GM19452 (cell line): Measurements from ENCODE around the gene BLOC1S5.

ENCODE experiments used
- ATAC-seq: cut with Tn5 transposase; IDR thresholded peaks from one replicate; pipeline ENCODE4 v1.9.1; 2021; ENCODE audit not compliant: unreplicated experiment

Gene BLOC1S5, protein sequence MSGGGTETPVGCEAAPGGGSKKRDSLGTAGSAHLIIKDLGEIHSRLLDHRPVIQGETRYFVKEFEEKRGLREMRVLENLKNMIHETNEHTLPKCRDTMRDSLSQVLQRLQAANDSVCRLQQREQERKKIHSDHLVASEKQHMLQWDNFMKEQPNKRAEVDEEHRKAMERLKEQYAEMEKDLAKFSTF

DNA sequence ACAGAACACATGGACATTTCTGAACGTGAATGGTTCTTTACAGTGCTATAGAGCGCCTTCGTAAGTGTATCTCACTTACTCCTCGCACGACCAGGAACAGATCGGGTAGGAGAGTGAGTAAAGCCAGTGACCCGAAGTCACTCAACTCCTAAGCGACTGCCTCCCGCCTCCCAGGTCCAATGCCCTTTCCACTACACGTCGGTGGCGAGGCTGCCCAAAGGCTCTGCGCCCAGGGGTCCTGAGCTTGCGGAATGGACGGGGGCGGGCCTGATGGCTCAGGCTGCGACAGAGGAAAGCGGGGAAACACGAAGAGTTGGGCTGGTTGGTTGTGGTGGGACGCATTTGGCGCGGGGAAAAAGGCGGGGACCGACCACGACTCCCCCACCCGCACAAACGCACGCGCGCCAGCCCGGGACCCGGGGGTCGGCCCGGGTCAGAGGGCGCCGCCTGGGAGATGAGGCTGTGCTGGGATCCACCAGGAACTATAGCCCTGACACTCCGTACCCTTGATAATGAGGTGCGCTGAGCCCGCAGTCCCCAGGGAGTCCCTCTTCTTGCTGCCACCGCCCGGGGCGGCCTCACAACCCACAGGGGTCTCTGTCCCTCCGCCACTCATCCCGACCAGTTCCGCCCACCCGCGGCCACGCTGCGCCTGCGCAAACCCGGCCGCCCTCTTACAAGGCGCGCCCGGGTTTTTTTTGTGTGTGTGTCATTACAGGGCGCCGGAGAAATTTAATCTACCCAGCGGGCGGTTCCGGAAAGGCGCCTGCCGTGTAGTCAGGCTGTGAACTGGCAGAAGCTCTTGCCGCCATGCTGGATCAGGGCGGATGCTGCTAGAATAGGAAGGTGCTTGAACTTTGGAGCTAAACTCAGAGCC lies at the start of gene BLOC1S5:
Gene BLOC1S5, minus strand, starts transcription at position 629 of the 877 bp plus-strand sequence. Its CDS starts 13 bp downstream, at position 616.
- ATAC-seq, result peak; percentile 93

DNA sequence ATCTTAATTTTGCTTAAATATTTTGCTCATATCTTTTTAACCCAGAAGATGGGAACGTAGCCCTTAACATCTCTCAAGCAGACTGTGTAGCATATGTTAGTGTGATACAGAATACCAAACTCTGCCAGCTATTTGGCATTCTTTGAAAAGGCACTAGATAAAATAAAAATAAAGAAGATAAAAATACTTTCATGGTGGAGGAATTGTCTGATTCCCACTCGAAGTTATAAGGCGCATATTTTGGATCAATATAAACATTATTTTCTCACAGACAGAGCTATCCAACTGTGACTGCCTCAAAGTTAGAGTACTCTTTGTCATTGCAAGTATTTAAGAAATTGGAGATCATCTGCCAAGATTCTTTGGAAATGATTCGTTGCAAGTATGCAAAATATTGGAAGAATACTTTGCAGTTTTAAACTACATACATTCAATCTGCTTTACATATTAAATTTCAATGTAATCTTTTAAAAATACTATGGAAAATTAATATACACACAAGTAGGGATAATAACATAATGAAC lies 49.0 kb upstream of the BLOC1S5 start:
- no peak for ATAC-seq

DNA sequence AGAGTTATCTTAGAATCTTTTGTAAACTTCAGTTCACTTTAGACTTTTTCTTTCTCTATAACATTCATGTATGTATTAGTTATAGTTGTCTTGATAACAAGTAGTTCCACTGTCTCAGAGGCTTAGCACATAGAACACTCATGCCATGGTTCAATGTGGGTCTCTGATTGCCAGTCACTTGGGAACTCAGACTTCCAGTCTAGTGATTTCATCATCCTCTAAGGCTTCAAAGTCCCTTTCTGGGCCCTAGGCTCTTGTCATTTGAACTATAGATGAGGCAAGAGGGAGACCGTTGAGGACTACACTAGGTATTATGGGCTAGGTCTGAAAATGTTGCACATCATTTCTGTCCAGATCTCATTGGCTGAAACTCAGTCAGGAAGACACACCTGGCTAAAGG lies 46.5 kb upstream of the BLOC1S5 start:
- no peak for ATAC-seq

DNA sequence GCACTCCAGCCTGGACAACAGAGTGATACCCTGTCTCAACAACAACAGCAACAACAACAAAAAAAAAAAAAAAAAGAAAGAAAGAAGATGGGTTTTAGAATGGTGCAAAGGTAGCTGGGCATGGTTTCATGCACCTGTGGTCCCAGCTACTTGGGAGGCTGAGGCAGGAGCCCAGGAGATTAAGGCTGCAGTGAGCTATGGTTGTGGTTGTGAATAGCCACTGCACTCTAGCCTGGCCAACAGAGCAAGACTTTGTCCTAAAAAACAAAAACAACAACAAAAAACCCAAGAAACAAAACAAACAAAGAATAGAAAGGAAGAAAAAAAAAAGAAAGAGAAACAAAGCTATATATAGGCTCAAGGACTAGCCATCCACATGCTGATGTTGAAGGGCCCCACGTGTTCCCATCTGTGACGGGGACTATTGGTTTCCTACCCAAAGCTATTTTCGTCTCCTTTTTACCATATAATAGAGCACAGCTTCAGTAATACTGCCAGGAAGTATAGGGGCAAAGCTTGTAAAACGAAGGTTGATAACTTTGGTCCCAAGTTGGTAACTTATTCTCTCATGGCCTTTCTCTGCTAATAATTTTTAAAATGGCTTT lies 46.0 kb upstream of the BLOC1S5 start:
- peak; percentile 63 for ATAC-seq

DNA sequence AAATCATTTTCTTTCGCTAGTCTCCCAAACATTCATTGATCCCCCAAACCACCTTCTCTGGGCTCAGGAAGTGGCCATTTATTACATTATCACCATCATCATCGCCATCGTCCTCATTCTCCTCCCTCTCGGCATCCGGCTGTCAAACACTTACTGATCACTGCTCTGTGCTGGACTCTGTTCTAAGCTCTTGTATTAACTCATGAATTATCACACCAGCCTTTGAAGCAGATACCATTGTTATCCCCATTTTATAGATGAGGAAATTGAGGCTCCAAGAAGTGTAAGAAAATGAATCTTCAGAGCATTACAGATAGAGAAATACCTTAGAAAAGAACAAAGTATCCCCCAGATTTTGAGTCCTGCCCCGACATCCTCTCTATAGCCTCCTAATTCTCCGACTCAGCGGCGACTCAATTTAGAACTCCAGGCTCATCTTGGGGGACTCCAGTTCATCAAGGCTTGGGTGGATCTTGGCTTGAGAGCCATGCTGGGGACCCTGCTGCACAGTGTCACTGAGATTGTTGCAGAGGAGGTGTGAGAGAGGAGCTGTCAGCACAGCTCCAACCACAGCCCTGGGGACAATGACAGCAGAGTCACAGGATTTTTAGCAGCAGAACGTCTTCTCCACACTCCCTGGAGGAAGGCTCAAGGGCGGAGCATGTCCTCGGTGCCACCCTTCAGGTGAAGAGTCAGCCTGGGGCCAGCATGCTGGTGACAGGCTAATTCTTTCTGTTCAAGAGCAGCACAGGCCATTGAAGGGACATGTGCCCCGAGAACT lies 44.8 kb upstream of the BLOC1S5 start:
- no peak for ATAC-seq

DNA sequence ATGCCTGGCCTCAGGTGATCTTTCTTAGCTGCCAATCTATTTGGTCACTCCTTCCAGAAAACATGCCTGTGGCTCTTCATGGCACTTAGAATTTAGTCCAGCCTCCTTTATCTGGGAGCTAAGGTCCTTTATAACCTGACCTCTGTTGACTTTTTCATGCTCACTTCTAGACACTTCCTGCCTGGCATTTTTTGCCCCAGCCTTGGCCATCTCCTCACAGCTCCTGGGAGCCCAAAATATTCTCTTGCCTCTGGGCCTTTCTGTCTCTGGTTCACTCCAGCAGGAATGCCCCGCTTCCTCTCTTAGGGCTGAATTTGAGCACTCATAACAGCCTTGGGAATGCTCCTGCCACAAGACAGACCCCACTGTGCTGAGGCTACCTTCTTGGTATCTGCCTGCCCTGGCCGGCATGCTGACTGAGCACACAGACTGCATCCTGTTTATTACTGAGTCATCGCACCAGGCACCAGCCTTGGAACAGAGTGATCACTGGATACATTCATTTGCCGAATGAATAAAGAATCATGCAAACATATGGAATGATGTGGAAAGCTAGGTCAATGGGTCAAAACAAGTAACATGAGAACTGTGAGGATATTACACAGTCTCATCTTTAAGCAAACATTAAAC lies 44.0 kb upstream of the BLOC1S5 start:
- ATAC-seq, result no peak

DNA sequence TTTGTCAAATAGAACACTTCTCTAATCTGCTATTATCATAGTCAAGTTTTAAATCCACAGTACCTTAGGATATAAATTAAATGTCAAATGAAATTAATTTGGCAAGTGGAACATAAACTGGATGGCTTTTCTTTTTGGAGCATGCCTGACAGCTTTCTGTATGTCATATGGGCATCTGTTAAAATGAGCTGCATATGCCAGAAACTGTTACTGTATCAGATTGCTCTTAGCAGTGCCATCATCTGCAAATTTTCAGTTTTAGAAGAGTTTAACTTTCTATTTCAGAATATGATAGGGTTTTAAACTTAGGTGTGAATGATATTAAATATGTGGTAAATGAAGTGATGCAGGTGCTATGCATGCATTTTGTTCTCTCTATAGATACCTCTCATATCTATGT lies 41.6 kb upstream of the BLOC1S5 start:
- ATAC-seq, result no peak

DNA sequence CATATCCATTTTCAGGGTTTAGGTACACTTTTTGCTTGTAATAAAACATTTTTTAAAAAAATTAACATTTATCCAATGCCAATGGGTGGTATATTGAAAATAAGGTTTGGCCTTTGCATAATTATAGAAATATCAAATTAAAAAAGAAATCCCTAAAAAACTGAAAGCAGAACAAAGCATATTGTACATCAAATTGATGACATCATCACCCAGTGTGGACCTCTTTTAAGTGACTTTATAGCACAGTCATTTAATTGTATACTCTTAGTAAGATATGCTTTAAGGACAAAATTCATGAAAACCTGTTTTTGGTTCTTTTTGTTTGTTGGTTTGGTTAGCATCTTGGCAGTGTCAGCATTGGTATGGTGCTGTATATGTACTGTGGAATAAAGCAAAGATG lies 39.5 kb upstream of the BLOC1S5 start:
- no peak for ATAC-seq

DNA sequence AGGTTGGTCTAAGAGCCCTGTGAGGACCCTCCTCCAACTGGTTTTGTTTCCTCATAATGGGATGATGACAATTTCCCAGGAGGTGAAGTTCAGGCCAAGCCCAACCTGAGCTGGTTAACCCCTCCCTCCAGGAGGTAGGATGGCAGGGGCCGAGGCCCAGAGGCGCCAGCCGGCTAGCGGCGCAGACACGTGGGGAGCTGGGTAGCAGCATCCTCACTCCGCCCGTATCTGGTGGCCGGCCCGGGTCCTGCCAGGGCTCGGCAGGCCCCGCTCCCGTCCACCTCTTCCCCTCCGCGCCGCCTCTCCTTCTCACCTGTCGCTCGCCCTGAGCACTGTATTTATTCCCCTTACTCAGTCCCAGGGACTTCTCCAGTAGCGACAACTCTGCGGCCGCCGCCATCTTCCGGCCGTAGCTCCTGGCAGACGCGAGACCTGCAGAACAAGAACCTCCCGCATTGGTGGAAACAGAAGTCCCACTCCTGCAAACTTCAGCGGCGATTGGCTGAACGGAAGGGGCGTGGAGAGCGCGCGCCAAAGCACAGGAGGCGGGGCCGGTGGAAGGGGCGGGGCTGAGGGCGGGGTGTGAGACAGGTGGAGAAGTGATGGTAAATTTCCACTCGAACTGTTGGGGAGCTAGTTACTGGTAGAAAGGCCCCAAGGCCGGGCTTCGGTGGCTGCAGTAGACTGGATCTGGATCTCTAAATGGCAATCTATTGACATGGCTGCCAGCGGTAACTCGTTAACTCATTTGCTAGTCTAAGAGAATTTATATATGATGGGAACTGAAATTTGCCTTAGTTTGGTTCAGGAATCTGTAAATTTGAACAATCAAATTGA lies 38.2 kb upstream of the BLOC1S5 start, which contains the start of gene EEF1E1:
Gene EEF1E1, minus strand, starts transcription at position 427 of the 837 bp plus-strand sequence. Its CDS starts 27 bp downstream, at position 400.
- peak; percentile 100 for ATAC-seq

DNA sequence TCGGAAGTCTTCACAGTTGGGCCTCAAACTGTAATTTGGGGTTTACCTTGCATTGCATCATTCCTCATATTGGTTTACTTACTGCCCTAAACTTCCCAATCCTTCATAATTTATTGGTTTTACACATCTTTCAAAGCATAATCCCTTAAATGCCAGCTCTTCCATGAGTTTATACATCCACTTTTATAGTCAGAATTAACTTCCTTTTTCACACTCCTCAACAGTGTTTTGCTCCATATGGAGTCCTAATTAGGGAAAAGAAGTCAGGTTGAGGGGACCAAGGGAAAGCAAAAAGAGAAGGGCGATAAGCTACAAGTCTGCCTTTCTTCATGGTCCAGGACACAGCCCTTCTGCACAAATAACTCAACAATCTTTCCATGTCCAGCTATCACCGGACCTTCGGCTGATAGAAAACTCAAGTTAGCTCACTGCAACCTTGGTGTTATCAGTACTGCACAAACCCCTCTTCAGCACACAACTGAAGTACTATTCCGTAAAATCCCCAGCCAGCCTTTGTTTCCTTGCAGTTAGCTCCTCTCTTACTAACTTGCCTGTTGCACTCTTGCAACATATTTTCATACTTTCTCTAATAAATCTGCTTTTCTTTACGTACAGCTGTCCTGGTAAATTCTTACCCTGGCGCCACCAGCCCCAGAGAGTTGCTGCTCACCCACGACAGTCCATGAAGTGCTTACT lies 36.1 kb upstream of the BLOC1S5 start:
- no peak for ATAC-seq

DNA sequence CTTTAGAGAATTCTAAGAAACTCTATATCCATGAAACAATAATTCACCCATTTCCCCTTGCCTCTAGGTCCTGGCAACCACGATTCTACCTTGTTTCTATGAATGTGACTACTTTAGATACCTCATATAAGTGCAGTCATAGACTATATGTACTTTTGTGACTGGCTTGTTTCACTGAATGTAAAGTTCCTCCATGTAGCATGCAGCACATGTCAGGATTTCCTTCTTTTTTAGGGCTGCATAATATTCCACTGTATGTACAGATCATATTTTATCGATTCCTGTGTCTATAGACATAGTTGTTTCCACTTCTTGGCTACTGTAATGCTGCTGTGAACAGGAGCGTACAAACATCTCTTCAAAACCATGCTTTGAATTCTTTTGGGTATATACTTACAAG lies 26.5 kb upstream of the BLOC1S5 start:
- no peak for ATAC-seq

DNA sequence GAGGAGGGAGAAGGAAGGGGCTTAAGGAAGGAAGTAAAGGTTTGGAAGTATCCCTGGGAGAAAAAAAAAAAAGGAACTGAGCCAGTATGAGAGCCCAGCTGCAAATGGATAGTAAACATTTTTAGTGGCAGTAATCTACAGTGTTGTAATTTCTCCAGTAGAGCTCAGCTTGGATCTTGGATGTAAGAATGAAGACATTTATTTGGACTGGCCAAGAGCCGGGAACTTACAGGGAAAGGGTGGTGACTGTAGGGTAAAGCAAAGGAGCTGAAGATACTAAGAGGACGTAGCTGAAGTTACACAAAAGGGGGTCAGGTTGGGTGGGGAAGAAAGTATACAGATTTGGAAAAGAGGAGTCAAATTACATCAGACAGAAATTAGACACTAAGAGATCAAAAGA lies 24.7 kb upstream of the BLOC1S5 start:
- no peak for ATAC-seq

DNA sequence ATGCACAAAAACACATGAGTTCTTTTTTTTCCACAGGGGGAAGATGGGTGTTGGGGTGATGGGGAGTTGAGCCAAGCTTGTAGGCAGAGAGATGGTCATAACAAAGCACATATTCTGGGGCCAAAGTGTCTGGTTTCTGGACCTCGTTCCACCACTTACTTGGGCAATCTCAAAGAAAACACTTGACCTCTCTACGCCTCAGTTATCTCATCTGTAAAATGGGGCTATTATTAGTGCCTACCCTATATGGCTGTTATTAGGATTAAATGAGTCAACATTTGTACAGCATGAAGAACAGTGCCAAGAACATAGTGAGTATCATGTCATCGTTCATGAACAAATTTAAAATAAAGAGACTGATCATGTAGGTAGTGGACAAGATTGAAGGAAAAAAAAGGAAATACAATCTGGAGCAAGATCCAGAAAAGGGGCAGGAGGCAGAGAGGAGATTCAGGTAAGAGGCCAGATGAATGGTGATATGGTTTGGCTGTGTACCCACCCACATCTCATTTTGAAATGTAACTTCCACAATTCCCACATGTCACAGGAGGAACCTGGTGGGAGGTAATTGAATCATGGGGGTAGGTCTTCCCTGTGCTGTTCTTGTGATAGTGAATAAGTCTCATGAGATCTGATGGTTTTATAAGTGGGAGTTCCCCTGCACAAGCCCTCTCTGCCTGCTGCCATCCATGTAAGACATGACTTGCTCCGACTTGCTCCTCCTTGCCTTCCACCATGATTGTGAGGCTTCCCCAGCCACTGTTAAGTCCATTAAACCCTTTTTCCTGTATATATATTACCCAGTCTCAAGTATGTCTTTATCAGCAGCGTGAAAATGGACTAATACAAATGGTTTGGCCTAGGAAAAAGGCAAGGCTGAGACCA lies 23.9 kb upstream of the BLOC1S5 start:
- no peak for ATAC-seq

DNA sequence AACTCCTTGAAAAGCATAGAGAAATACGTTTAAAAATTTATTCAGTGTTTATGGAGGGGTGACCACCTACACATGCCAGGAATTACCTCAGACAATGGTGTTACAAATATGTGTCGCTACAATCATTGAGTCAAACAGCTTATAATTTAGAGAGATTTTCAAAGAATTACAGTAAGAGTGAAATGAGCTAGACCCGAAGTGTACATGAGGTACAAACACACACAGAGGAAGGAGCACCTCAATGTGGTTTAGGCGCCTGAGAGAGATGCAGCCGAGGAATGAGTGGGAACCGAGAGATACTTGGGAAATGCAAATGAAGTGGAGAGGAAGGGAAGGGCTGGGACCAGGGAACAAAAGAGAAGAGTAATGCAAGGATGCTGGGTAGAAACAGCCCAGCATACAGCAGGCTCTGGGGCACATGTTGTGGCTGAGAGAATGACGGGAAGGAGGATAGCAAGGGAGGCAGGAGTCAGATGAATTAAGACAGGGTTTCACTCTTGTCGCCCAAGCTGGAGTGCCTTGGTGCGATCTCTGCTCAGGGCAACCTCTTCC lies 22.6 kb upstream of the BLOC1S5 start:
- no peak for ATAC-seq

DNA sequence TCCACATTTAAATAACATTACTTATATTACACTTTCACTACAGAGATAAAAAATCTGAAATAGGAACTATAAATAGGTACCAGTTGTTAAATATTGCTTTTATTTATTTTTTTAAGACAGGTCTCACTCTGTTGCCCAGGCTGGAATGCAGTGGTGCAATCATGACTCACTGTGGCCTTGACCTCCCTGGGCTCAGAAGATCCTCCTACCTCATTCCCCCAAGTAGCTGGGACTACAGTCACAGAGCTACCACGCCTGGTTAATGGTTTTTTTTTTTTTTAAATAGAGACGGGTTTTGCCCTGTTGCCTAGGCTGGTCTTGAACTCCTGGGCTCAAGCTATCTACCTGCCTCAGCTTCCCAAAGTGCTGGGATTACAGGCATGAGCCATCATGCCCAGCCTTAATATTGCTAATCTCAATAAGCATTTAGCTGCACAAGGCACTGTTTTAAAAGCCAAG lies 20.9 kb upstream of the BLOC1S5 start:
- no peak for ATAC-seq

DNA sequence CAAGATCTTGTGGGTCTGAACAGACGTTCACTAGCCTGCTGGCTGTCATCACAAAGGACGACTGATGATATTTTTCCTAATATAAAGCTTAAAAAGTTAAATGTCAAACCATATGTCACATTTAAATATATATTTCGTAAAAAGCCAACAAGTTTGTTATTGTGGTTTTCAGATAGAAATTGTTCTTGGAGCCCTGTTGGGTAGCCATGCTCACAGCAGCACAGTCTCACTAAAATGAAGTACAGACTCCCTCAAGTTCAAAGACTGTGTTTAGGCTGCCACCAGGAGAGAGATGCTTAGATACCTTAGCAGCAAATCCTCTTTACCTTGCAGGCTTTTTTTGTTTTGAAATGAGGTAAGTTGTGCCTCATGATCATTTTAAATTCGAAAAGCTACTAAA lies 20.4 kb upstream of the BLOC1S5 start:
- ATAC-seq, result no peak
